HepG2 (cell line): ENCODE data around the gene ARIH2. TPM values are rescaled to one million over a fixed set of nuclear protein-coding genes. Genes with fewer than 3 reads are reported as not detected.

Source experiments
- AFF4 ChIP-seq: sonication (generic); formaldehyde crosslinking; IDR thresholded peaks from 2 replicates; pipeline ENCODE4 v1.4.0; 2020; ENCODE audit warnings: missing genetic modification reagents
- ARNT ChIP-seq: fragments of 450-650 bp; IDR thresholded peaks from 2 replicates; pipeline ENCODE4 v1.6.1; 2017
- CREBL2 ChIP-seq: sonication (generic); formaldehyde crosslinking; IDR thresholded peaks from 2 replicates; pipeline ENCODE4 v1.8.1; 2023; ENCODE audit warnings: missing genetic modification reagents, mild to moderate bottlenecking, borderline replicate concordance
- FOXP4 ChIP-seq: sonication (generic); formaldehyde crosslinking; IDR thresholded peaks from 2 replicates; pipeline ENCODE4 v1.4.0; 2020; ENCODE audit warnings: missing genetic modification reagents
- GTF2F1 ChIP-seq: fragments of 150-350 bp; IDR thresholded peaks from 2 replicates; pipeline ENCODE4 v1.6.1; 2014; ENCODE audit warnings: low read length
- HDAC1 ChIP-seq: sonication (generic); formaldehyde crosslinking; IDR thresholded peaks from 2 replicates; pipeline ENCODE4 v1.5.1; 2020; ENCODE audit warnings: mild to moderate bottlenecking, missing genetic modification reagents
- HDAC2 ChIP-seq: sonication (generic); formaldehyde crosslinking; IDR thresholded peaks from 2 replicates; pipeline ENCODE4 v1.4.0; 2020; ENCODE audit warnings: missing genetic modification reagents
- MXI1 ChIP-seq: IDR thresholded peaks from 3 replicates; pipeline ENCODE4 v1.6.1; 2012; ENCODE audit warnings: low read depth, low read length, inconsistent platforms, borderline replicate concordance
- SNAI1 ChIP-seq: sonication (generic); formaldehyde crosslinking; IDR thresholded peaks from 2 replicates; pipeline ENCODE4 v1.5.0; 2020; ENCODE audit warnings: mild to moderate bottlenecking, missing genetic modification reagents, borderline replicate concordance
- SUZ12 ChIP-seq: fragments of 150-350 bp; IDR thresholded peaks from 2 replicates; pipeline ENCODE4 v1.6.1; 2014; ENCODE audit warnings: low read depth, low read length
- ZBTB4 ChIP-seq: sonication (generic); formaldehyde crosslinking; IDR thresholded peaks from 2 replicates; pipeline ENCODE4 v1.4.0; 2020; ENCODE audit warnings: missing genetic modification reagents, mild to moderate bottlenecking, borderline replicate concordance
- ZNF205 ChIP-seq: IDR thresholded peaks from 2 replicates; pipeline ENCODE4 v1.6.1; 2018; ENCODE audit warnings: missing biosample characterization, missing genetic modification reagents
- ZNF33B ChIP-seq: sonication (generic); formaldehyde crosslinking; IDR thresholded peaks from 2 replicates; pipeline ENCODE4 v1.5.1; 2020; ENCODE audit warnings: mild to moderate bottlenecking, missing genetic modification reagents
- ZNF510 ChIP-seq: sonication (generic); formaldehyde crosslinking; IDR thresholded peaks from 2 replicates; pipeline ENCODE4 v1.4.0; 2020; ENCODE audit warnings: low read depth, mild to moderate bottlenecking, missing genetic modification reagents
- ZNF788 ChIP-seq: sonication (generic); formaldehyde crosslinking; IDR thresholded peaks from 2 replicates; pipeline ENCODE4 v1.5.0; 2020; ENCODE audit warnings: mild to moderate bottlenecking, missing genetic modification reagents, borderline replicate concordance
- ZXDC ChIP-seq: sonication (generic); formaldehyde crosslinking; IDR thresholded peaks from 2 replicates; pipeline ENCODE4 v1.5.0; 2020; ENCODE audit warnings: mild to moderate bottlenecking, missing genetic modification reagents
- polyA plus RNA-seq, 8 experiments: library from polyadenylated mRNA; depleted of rRNA in 3 of 8; stranded (reverse) in 7 of 8; unstranded in 1 of 8; fragments of >200 nt; fragmentation: Illumina TruSeq in 4 of 8; extraction: Trizol in 4 of 8; gene quantifications; 2 replicates each; pipeline versions ENCODE4 v1.2.1 to v1.2.3, GENCODE V29; 2011 to 2016; ENCODE audit warnings: low read depth in 4 of 8, missing spikeins in 1 of 8, mixed read lengths in 1 of 8; ENCODE audit not compliant: insufficient read depth in 1 of 8
- total RNA-seq, 5 experiments: library from RNA; depleted of rRNA; stranded (reverse); fragments of >200 nt; fragmentation: Illumina TruSeq; extraction: Trizol; gene quantifications; 2 replicates each; pipeline ENCODE4 v1.2.3, GENCODE V29; 2016; ENCODE audit warnings: low read depth in 1 of 5

The ARIH2 gene
- total and polyA plus RNA-seq, 2 of the 13 experiments (the other 11 are each of a cell fraction or from before 2014, with no cell fraction given): 64.8 to 83.3 TPM

GRCh38 chr3:49028673-49029562 lies 110.3 kb downstream of the ARIH2 start, which contains the start of gene IMPDH2 (continued):
- TF ChIP-seq FOXP4 (CRISPR knock-in tag) (peak; percentile 57), HDAC1 (CRISPR knock-in tag) (peak; percentile 96), ZNF205 (CRISPR knock-in tag) (peak; percentile 71), ZNF510 (CRISPR knock-in tag) (peak; percentile 90; the same call in 1 of the 2 replicates), AFF4 (CRISPR knock-in tag) (peak; percentile 68; the same call in 1 of the 2 replicates), CREBL2 (CRISPR knock-in tag) (peak; percentile 40; the same call in 1 of the 2 replicates), GTF2F1 (no peak), SUZ12 (no peak), HDAC2 (CRISPR knock-in tag) (peak; percentile 77), MXI1 (peak; percentile 81; the same call in 1 of the 3 replicates), ZBTB4 (no peak; the same call in 1 of the 2 replicates), ARNT (no peak), ZNF788 (peak; percentile 85; the same call in 1 of the 2 replicates), SNAI1 (peak; percentile 92), ZXDC (CRISPR knock-in tag) (peak; percentile 9; the same call in 1 of the 2 replicates), ZNF33B (CRISPR knock-in tag) (peak; percentile 94; the same call in 1 of the 2 replicates)
